Measurements from ENCODE around the gene C1QTNF5. TPM values are rescaled to one million over a fixed set of nuclear protein-coding genes. Genes with fewer than 3 reads are reported as not detected.
A peak's percentile ranks its signal among the peaks of the same experiment; 100 is the strongest.

C1QTNF5 gene
- total RNA-seq, 1 experiment from 2014 or later = 0.33 TPM

GRCh38 chr11:119356349-119357031 is 15.8 kb upstream of the C1QTNF5 start:
- H3K56ac ChIP-seq (ENCODE audit: insufficient read length, low read depth, low read length) = no peak overlapping the region
- peaks cover 50% of the 10 kb centered on the region for H3K27me3 Mint-ChIP-seq (ENCODE audit: low read depth)
- H3K79me1 ChIP-seq (ENCODE audit: insufficient read depth, low read depth, low read length, poor library complexity, severe bottlenecking) = no peaks in the 10 kb centered on the region
- H2AFZ ChIP-seq (ENCODE audit: low read length) = no peak overlapping the region
- no peak overlapping the region for H2BK12ac ChIP-seq (ENCODE audit: insufficient read length, low read depth, low read length)
- H3K18ac ChIP-seq (ENCODE audit: insufficient read length, low read depth, low read length) = peak overlapping the region; percentile 21
- no peak overlapping the region for H2BK15ac ChIP-seq (ENCODE audit: low read depth, low read length)
- peaks cover 4% of the 10 kb centered on the region for H4K20me1 ChIP-seq (ENCODE audit: control insufficient read depth, insufficient read depth, insufficient read length)
- peak overlapping the region; percentile 65 for H3K4me2 ChIP-seq (ENCODE audit: insufficient read depth, insufficient read length, low read length)
- peak overlapping the region; percentile 71 to 83 for H3K4me3 Mint-ChIP-seq
- no peaks in the 10 kb centered on the region for H3K9me3 ChIP-seq (ENCODE audit: control insufficient read depth, low read depth, low read length)
- H4K5ac ChIP-seq (ENCODE audit: insufficient read length, low read depth, low read length) = no peak overlapping the region
- no peak overlapping the region for H2AK5ac ChIP-seq (ENCODE audit: insufficient read length, low read length)
- no peak overlapping the region for H3K27ac ChIP-seq (ENCODE audit: insufficient read length, low read depth, low read length)
- no peak overlapping the region for H3K23ac ChIP-seq (ENCODE audit: insufficient read length, low read depth, low read length)
- no peak overlapping the region for H2BK20ac ChIP-seq (ENCODE audit: low read depth, low read length, poor library complexity, severe bottlenecking)
- peak; percentile 90 for DNase-seq
- peak overlapping the region in 2 of 3 experiments; percentile 42 to 88; a peak in 3 of 7 replicates for H3K27ac Mint-ChIP-seq
- no peak overlapping the region for H3K4ac ChIP-seq (ENCODE audit: low read depth, low read length)
- peak overlapping the region; percentile 27 for H3K9ac ChIP-seq (ENCODE audit: extremely low read depth, insufficient read length, low read length)
- no peak overlapping the region for H2BK5ac ChIP-seq (ENCODE audit: insufficient read length, low read length)
- H3K23me2 ChIP-seq (ENCODE audit: insufficient read length, low read depth, low read length, poor library complexity, severe bottlenecking) = peaks cover 6% of the 10 kb centered on the region
- H3T11ph ChIP-seq (ENCODE audit: low read length) = no peak overlapping the region
- no peak overlapping the region for H4K8ac ChIP-seq (replicated peaks; ENCODE audit: insufficient read length, low read depth, low read length)
- H3K36me3 Mint-ChIP-seq (ENCODE audit: insufficient read depth in 1 of 3, low read depth in 3 of 3) = peaks cover 13 to 27% (median 24%) of the 10 kb centered on the region in 3 experiments; a peak in 6 of 7 replicates
- no peaks in the 10 kb centered on the region for H3K27me3 ChIP-seq (ENCODE audit: insufficient read depth, low read length)
- TF ChIP-seq, protein P1, sequence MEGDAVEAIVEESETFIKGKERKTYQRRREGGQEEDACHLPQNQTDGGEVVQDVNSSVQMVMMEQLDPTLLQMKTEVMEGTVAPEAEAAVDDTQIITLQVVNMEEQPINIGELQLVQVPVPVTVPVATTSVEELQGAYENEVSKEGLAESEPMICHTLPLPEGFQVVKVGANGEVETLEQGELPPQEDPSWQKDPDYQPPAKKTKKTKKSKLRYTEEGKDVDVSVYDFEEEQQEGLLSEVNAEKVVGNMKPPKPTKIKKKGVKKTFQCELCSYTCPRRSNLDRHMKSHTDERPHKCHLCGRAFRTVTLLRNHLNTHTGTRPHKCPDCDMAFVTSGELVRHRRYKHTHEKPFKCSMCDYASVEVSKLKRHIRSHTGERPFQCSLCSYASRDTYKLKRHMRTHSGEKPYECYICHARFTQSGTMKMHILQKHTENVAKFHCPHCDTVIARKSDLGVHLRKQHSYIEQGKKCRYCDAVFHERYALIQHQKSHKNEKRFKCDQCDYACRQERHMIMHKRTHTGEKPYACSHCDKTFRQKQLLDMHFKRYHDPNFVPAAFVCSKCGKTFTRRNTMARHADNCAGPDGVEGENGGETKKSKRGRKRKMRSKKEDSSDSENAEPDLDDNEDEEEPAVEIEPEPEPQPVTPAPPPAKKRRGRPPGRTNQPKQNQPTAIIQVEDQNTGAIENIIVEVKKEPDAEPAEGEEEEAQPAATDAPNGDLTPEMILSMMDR (conservative IDR thresholded peaks at IDR 0.05) = peak; percentile 97
- peaks cover 3% of the 10 kb centered on the region for H3K4me1 ChIP-seq (ENCODE audit: insufficient read depth, low read length)
- no peak overlapping the region for H4K91ac ChIP-seq (ENCODE audit: insufficient read length, low read depth, low read length)
- no peaks in the 10 kb centered on the region for H3K9me3 Mint-ChIP-seq
- no CpG with 5 or more reads among the region's 54 CpGs for WGBS (ENCODE audit: extremely low coverage, insufficient read length, low lambda C conversion rate)
- peaks cover 32 to 35% of the 10 kb centered on the region in 2 experiments for H3K4me1 Mint-ChIP-seq
- H3K79me2 ChIP-seq (ENCODE audit: insufficient read depth, low read length) = no peaks in the 10 kb centered on the region
- peak overlapping the region; percentile 44; the same call in 1 of the 2 replicates for H3K14ac ChIP-seq (ENCODE audit: insufficient read depth, low read length)
- no peak overlapping the region for H2BK120ac ChIP-seq (ENCODE audit: low read depth, low read length, poor library complexity, severe bottlenecking)

All from H9 (cell line).